MG63 (cell line): Measurements from ENCODE around the gene CDC37L1. TPM values are rescaled to one million over a fixed set of nuclear protein-coding genes. Genes with fewer than 3 reads are reported as not detected.

Experiments used
- DNase-seq: peaks from one replicate; pipeline ENCODE4 v3.0.0-alpha.2; 2020
- H3K27me3 ChIP-seq: fragments of 250-450 bp; sonication (Bioruptor Pico); 2 replicates; pipeline ENCODE4 v1.5.1; 2020; ENCODE audit warnings: mild to moderate bottlenecking, moderate library complexity
- H3K36me3 ChIP-seq: fragments of 250-450 bp; sonication (Bioruptor Pico); 2 replicates; pipeline ENCODE4 v1.5.1; 2020; ENCODE audit warnings: mild to moderate bottlenecking, moderate library complexity
- H3K4me3 ChIP-seq: fragments of 250-450 bp; sonication (Bioruptor Pico); 2 replicates; pipeline ENCODE4 v1.5.1; 2020; ENCODE audit warnings: mild to moderate bottlenecking, moderate library complexity
- H3K9me3 ChIP-seq: fragments of 250-450 bp; sonication (Bioruptor Pico); 2 replicates; pipeline ENCODE4 v1.5.1; 2020; ENCODE audit warnings: mild to moderate bottlenecking, moderate library complexity
- total RNA-seq: library from RNA; depleted of rRNA; stranded (reverse); fragments of >200 nt; shearing (Covaris generic); gene quantifications from 2 replicates; pipeline ENCODE4 v1.2.3, GENCODE V29; 2014; ENCODE audit warnings: low replicate concordance

CDC37L1 gene
- total RNA-seq, 1 experiment from 2014 or later: 12.9 TPM

DNA sequence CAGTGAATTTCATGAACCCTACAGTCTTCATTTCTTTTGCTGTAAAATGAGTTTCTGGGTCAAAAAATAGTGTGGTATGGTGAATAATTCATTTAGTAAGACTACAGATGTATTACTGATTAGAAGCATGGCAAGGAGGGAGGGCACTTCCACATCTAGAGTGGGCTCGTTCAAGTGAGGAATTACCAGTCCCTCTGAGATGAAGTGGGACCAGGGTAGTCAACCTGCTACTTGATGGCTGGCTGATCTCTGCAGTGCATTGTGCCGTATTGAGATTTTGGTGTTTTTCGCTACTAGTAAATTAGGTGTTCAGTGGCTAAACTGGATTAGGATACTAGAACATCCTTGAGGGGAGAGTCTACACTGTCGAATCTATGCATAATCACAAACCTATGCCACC, 10.8 kb downstream of the CDC37L1 start:
- no peak for DNase-seq
- H3K4me3 ChIP-seq: no peak overlapping the region
- H3K27me3 ChIP-seq: no peaks in the 10 kb centered on the region
- no peaks in the 10 kb centered on the region for H3K36me3 ChIP-seq
- no peaks in the 10 kb centered on the region for H3K9me3 ChIP-seq

DNA sequence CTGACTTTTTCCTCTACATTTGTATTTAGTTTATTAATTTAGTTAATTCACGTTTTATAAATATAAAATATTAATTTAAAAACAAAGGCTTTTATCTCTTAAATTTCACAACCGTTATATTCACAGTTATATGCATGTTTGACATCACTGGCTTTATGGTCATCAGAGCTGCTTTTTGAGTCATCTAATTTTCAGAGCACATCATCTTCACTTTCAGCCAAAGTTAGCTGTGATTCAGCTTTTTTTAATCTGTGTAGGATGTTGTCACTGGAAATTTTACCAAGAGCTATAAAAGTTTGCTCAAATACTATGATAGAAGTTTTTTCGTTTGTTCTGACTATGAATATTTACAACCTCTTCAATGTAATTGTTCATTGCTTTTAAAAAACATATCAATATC, 12.4 kb downstream of the CDC37L1 start:
- no peaks in the 10 kb centered on the region; the same call in 1 of the 2 replicates for H3K36me3 ChIP-seq
- H3K9me3 ChIP-seq: no peaks in the 10 kb centered on the region
- no peaks in the 10 kb centered on the region for H3K27me3 ChIP-seq
- DNase-seq: no peak
- no peak overlapping the region for H3K4me3 ChIP-seq

DNA sequence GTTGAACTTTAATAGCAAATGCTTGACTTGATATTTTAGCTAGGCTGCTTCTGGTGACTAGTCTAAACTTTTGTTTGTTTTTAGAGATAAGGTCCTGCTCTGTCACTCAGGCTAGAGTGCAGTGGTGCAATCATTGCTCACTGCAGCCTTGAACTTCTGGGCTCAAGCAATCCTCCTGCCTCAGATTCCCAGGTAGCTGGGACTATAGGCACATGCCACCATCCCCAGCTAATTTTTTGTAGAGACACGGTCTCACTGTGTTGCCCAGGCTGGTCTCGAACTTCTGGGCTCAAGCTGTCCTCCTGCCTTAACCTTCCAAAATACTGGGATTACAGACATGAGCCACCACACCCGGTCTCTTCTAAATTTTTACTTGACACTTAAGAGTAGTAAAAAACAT, 20.7 kb downstream of the CDC37L1 start:
- no peaks in the 10 kb centered on the region for H3K27me3 ChIP-seq
- DNase-seq: no peak
- no peaks in the 10 kb centered on the region for H3K9me3 ChIP-seq
- no peak overlapping the region for H3K4me3 ChIP-seq
- H3K36me3 ChIP-seq: no peaks in the 10 kb centered on the region; the same call in 1 of the 2 replicates

DNA sequence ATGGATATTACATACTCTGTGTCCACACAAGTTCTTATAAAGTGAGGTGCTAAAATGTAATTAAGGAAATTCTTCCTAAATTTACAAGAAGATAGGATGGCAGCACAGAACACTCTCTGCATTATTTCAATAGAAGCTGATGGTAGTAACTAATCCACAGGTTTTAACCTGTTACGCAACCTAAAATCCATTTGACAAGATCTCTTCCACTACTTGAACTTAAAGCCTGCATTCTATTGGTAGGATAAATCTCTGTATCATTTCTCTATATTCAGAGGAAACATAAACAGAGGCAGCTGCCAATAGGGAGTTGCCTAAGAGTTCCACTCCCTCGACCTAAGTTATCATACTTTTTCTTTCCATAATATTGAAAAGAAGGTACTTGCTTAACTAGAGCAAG, 21.6 kb downstream of the CDC37L1 start:
- H3K36me3 ChIP-seq: no peaks in the 10 kb centered on the region; the same call in 1 of the 2 replicates
- no peak for DNase-seq
- no peaks in the 10 kb centered on the region for H3K27me3 ChIP-seq
- no peak overlapping the region for H3K4me3 ChIP-seq
- H3K9me3 ChIP-seq: no peaks in the 10 kb centered on the region

DNA sequence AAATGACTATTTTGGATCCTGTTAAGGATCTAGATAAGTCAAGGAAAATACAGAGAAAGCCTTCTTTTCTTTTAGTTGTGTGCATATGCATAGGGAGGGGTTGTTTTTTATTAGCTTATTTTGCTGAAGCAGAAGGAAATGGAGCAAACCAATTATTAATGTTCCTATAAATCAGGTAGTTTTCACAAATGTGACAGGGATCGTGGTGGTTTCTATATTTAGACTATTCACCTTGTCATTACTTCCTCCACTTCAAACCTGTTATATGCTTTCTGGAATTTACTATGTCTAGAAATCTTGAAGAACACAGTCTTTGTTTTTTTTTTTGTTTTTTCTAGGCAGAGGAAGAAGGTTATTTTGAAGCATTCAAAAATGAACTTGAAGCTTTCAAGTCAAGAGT, 22.2 kb downstream of the CDC37L1 start:
- H3K9me3 ChIP-seq: no peaks in the 10 kb centered on the region
- H3K27me3 ChIP-seq: no peaks in the 10 kb centered on the region
- DNase-seq: no peak
- no peaks in the 10 kb centered on the region; the same call in 1 of the 2 replicates for H3K36me3 ChIP-seq
- no peak overlapping the region for H3K4me3 ChIP-seq

DNA sequence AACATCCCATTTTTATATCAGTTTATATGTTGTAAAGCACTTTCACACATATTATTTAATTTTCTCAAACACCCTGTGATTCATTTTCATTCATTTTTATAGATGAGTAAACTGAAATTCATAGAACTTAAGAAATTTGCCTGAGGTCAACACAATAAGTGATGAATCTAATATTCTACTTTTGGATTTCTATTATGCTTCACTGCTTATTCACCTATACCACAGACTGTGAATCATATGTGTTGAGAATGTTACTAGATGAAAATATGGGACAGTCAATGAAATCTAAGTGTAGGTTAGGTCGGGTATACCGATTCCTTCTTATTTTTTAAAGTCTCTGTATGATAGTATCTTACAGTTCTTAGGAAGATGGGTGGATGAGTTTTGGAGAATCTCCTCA, 24.8 kb downstream of the CDC37L1 start:
- DNase-seq: no peak
- Histone ChIP-seq H3K27me3 (no peaks in the 10 kb centered on the region), H3K36me3 (no peaks in the 10 kb centered on the region), H3K9me3 (no peaks in the 10 kb centered on the region), H3K4me3 (no peak overlapping the region)

DNA sequence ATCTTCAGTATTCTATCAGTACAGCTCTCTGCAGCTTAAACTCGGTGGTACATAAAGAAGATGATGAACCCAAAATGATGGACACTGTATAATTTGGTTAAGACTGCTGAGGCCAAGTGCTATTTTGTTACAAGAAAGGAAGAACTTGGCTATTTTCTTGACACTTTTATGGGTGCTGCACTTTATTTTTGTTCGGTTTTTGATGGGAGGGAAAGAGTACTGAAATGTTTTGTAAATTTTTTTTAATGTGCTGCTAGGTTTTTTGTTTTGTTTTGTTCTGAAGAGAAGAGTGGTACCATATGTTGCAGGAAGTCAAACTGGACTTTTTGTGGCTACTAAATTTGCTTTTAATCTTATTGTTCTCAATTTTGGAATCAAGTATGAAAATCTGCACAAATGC, 26.7 kb downstream of the CDC37L1 start:
- no peaks in the 10 kb centered on the region for H3K27me3 ChIP-seq
- H3K9me3 ChIP-seq: no peaks in the 10 kb centered on the region
- H3K36me3 ChIP-seq: no peaks in the 10 kb centered on the region
- no peak for DNase-seq
- no peak overlapping the region for H3K4me3 ChIP-seq

DNA sequence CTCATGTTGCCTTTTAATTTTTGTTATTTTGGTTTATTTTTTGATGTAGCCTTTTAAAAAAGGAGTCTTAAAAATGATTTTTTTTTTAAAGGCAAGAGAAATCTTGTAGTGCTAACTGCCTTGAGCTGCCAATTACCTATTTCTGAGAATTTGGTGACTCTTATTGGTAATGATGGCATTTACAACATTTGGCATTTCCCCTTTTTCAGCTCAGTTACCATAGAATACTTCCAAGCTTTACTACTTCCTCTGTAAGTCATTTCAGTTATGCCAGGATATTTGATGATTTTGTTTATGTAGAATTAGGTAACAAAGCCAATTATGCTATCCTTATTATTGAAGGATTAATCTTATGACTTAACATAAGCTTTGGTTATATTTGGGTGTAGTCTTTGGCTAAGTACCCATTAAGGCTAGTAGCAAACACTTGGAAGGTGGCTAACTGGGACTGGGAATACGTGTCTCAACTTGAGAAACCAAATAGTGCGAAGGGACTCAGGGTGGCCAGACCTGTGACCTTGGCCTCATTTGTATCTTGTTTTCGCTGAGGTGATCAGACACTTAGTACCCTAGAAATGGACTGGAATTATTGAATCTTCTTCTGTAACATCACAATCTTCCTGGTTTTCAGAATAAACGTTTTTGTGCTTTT, 27.7 kb downstream of the CDC37L1 start:
- H3K4me3 ChIP-seq: no peak overlapping the region
- H3K9me3 ChIP-seq: no peaks in the 10 kb centered on the region
- no peaks in the 10 kb centered on the region for H3K27me3 ChIP-seq
- no peak for DNase-seq
- no peaks in the 10 kb centered on the region for H3K36me3 ChIP-seq

DNA sequence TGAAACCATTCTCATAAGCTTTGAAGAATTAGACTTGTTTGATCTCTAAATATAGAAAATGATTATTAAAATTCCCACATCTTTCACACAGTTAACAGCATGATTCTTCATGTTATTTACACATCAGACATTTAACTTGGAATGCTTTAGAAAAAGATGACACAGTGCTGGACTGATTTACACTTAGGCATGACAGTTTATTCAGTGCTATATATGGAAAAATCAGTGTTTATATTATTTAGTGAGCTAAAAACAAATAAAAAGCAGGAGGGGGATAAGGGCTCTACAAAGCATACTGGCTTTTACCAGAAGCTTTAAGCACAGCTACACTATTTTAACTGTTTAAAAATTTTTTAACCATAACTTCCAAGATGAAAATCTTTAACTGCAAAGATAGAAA, 30.0 kb downstream of the CDC37L1 start:
- no peak for DNase-seq
- H3K27me3 ChIP-seq: no peaks in the 10 kb centered on the region
- H3K4me3 ChIP-seq: no peak overlapping the region
- no peaks in the 10 kb centered on the region for H3K9me3 ChIP-seq
- no peaks in the 10 kb centered on the region for H3K36me3 ChIP-seq

DNA sequence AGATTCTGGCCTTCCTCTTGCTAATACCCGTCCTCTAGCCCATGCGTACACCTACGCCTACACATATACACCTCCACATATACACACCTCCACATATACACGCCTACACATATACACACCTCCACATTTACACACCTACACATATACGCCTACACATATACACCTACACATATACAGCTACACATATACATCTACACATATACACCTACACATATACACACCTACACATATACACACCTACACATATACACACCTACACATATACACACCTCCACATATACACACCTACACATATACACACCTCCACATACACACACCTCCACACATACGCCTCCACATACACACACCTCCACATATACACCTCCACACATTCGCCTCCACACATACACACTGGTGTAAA, 34.5 kb downstream of the CDC37L1 start:
- no peaks in the 10 kb centered on the region for H3K36me3 ChIP-seq
- DNase-seq: no peak

DNA sequence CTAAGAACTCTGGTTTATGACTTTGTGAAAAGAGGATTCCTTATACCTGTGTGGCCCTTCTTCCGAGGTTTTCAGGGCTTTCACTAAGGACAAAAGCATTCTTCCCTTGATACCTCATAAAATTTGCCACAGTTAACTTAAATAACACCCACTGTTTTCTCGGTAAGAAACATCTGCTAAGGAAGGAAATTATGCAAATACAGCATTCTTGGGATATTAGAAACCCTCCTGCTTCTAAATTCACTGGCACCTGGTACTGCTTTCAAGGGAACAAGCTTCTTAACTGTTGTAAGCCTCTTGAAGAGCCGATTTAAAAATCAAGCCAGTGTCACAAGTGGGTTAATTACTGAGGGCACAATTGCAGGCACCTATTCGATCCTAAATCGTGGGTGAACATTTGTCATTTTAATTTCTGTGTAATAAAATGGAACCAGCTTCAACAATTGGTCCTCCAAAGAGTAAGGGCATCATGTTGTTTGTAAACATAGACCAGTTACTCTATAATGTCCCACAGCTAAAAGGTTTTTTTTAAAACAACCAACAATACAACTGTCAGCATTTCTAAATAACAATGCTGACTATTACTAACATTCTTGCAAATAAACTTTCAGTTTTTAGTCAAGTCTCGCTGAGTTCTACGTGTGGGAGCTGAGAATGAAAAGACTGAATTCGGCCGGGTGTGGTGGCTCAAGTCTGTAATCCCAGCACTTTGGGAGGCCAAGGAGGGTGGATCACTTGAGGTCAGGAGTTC, 35.1 kb downstream of the CDC37L1 start:
- Histone ChIP-seq H3K4me3 (no peak overlapping the region), H3K27me3 (no peaks in the 10 kb centered on the region), H3K9me3 (no peaks in the 10 kb centered on the region), H3K36me3 (no peaks in the 10 kb centered on the region)
- DNase-seq: no peak

More for the DNA sequence above, 34.5 kb downstream of the CDC37L1 start:
- no peaks in the 10 kb centered on the region for H3K9me3 ChIP-seq
- no peak overlapping the region for H3K4me3 ChIP-seq
- no peaks in the 10 kb centered on the region for H3K27me3 ChIP-seq

DNA sequence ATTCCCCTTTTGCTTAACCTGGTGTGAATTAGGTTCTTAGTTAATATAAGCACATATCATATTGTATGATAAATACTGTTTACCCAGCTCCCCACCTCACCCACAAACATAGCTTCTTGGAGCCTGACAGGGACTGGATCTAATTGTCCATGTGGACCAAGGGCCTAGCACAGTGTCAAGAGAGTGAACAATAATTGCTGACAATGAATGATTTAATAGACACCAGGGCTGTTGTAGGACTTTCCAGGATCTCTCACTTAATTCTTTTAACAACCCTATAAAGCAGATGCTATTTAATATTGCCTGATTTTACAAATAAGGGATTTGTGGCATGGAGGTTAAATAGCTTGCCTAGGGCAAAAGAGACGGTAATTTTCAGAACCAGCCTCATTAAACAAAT, 36.8 kb downstream of the CDC37L1 start:
- H3K27me3 ChIP-seq: no peaks in the 10 kb centered on the region
- H3K4me3 ChIP-seq: no peak overlapping the region
- DNase-seq: no peak
- H3K9me3 ChIP-seq: no peaks in the 10 kb centered on the region
- no peaks in the 10 kb centered on the region for H3K36me3 ChIP-seq

DNA sequence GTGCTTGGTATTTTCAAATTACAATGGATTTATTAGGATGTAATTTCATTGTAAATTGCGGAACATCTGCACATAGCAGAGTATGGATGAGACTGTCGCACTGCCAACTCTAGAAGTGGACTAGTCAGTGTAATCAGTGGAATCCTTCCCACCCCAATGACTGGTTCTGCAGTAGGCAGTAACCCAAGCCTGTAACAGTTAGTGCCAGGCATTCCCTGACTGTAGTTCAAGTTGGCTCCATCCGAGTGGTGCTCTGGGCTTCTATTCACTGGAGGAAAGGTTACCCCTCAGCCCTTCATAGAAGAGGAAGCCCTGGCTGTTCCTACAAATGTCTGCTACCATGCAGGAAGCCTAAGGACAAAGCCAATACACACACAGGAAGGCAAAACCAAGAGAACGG, 38.4 kb downstream of the CDC37L1 start:
- Histone ChIP-seq H3K36me3 (no peaks in the 10 kb centered on the region), H3K27me3 (no peaks in the 10 kb centered on the region), H3K9me3 (no peaks in the 10 kb centered on the region), H3K4me3 (no peak overlapping the region)
- DNase-seq: no peak

DNA sequence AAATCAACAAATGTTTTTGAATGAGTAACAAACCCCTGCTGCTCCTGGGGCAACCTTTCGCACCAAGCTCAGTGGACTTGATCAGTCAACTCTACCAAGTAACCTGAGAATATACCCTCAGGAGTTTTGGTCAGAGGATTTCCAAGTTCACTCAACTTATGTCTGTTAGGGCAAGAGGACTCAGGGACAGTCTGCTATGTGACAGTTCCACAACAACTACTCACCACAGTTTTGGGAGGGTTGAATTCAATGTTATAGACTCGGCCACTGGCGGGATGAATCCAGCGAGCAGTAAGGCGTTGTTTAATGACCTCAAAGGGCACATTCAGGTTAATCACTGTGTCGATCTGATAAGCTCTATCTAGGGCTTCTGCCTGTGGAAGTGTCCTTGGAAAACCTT, 39.5 kb downstream of the CDC37L1 start:
- H3K36me3 ChIP-seq: no peaks in the 10 kb centered on the region
- no peak for DNase-seq

DNA sequence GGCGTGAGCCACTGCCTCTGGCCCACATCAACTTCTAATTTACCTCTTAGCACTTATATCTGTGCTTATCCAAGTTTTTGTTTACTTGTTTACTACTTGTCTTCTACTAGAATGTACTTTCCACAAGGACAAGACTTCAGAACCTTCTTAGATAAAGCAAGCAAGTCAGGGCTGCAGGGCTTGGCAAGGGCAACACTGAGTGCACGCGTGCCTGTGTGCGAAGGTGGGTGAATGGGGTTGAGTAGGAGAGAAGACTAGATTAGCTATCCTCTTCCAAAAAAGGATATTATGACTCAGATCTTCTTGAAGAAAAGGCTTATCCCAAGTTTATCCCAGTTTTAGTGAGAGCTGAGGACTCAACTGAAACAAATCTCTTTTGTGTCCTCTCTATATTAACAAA, 42.4 kb downstream of the CDC37L1 start:
- Histone ChIP-seq H3K4me3 (no peak overlapping the region), H3K36me3 (no peaks in the 10 kb centered on the region), H3K27me3 (no peaks in the 10 kb centered on the region), H3K9me3 (no peaks in the 10 kb centered on the region)
- no peak for DNase-seq

More for the DNA sequence above, 39.5 kb downstream of the CDC37L1 start:
- Histone ChIP-seq H3K9me3 (no peaks in the 10 kb centered on the region), H3K27me3 (no peaks in the 10 kb centered on the region), H3K4me3 (no peak overlapping the region)

DNA sequence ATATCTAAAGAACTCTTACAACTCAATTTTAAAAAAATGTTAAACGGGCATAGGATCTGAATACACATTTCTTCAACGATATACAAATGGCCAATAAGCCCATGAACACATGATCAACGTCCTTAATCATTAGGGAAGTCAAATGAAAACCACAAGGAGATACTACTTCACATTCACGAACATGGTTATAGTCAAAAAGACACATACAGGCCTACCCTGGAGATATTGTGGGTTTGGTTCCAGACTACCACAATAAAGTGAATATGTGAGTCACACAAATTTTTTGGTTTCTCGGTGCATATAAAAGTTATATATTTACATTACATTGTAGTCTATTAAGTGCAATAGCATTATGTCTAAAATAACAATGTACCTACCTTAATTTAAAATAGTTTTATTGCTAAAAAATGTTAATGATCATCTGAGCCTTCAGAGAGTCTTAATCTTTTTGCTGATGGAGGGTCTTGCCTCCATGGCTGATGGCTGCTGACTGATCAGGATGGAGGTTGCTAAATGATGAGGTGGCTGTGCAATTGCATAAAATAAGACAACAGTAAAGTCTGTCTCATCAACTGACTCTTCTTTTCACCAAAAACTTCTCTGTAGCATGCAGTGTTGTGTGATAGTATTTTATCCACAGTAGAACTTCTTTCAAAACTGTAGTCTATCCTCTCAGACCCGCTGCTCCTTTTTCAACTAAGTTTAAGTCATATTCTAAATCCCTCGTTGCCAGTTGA, 46.5 kb downstream of the CDC37L1 start:
- no peak for DNase-seq
- no peaks in the 10 kb centered on the region for H3K9me3 ChIP-seq

DNA sequence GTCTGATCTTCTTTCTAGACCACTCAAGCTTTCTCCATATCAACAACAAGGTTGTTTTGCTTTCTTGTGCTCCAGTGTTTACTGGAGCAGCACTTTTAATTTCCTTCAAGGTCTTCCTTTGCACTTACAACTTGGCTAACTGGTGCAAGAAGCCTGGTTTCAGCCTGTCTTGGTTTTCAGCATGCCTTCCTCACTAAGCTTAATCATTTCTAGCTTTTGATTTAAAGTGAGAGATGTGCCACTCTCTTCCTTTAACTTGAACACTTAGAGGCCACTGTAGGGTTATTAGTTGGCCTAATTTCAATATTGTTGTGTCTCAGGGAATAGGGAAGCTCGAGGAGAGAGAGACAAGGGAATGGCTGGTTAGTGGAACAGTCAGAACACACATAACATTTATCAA, 48.2 kb downstream of the CDC37L1 start:
- Histone ChIP-seq H3K4me3 (no peak overlapping the region), H3K27me3 (no peaks in the 10 kb centered on the region), H3K36me3 (no peaks in the 10 kb centered on the region), H3K9me3 (no peaks in the 10 kb centered on the region)
- no peak for DNase-seq

More for the DNA sequence above, 46.5 kb downstream of the CDC37L1 start:
- H3K36me3 ChIP-seq: no peaks in the 10 kb centered on the region
- no peak overlapping the region for H3K4me3 ChIP-seq
- H3K27me3 ChIP-seq: no peaks in the 10 kb centered on the region
